DND-41 (cell line): ENCODE data around the gene ZNF624.

Experiments
- CTCF ChIP-seq: IDR thresholded peaks from 2 replicates; pipeline ENCODE4 v1.5.1; 2012; ENCODE audit warnings: borderline replicate concordance, low read length, moderate library complexity, mild to moderate bottlenecking; ENCODE audit not compliant: poor library complexity, severe bottlenecking; ENCODE audit errors: extremely low read depth
- EZH2 ChIP-seq: IDR thresholded peaks from 3 replicates; pipeline ENCODE4 v1.6.1; 2012; ENCODE audit warnings: borderline replicate concordance, low read depth, mild to moderate bottlenecking, moderate library complexity, low read length, inconsistent platforms; ENCODE audit not compliant: severe bottlenecking

- no peak for TF ChIP-seq CTCF
- no peak for TF ChIP-seq EZH2
Measured at GRCh38 chr17:16593356-16594102, 60.1 kb downstream of the ZNF624 start.
